GM18867 (cell line): ENCODE measurements around the gene MALRD1.
A peak's percentile ranks its signal among the peaks of the same experiment; 100 is the strongest.

Source experiments
- ATAC-seq: cut with Tn5 transposase; IDR thresholded peaks from one replicate; pipeline ENCODE4 v1.9.1; 2021; ENCODE audit warnings: mild to moderate bottlenecking, moderate library complexity; ENCODE audit not compliant: unreplicated experiment

The MALRD1 gene

GRCh38 chr10:19329475-19329874 is 280.9 kb downstream of the MALRD1 start:
- no peak for ATAC-seq

GRCh38 chr10:19332304-19332703 is 283.7 kb downstream of the MALRD1 start:
- no peak for ATAC-seq

- no peak for ATAC-seq
Measured at GRCh38 chr10:19333631-19334030, 285.0 kb downstream of the MALRD1 start.

GRCh38 chr10:19347621-19348020 is 299.0 kb downstream of the MALRD1 start:
- no peak for ATAC-seq

GRCh38 chr10:19367176-19367575 is 318.6 kb downstream of the MALRD1 start:
- no peak for ATAC-seq

- ATAC-seq = no peak
Measured at GRCh38 chr10:19373988-19374387, 325.4 kb downstream of the MALRD1 start.

- ATAC-seq = no peak
Measured at GRCh38 chr10:19385846-19386450, 337.3 kb downstream of the MALRD1 start.

- no peak for ATAC-seq
Measured at GRCh38 chr10:19408924-19409323, 360.3 kb downstream of the MALRD1 start.

- ATAC-seq = no peak
Measured at GRCh38 chr10:19411119-19411518, 362.5 kb downstream of the MALRD1 start.

GRCh38 chr10:19412531-19412930 is 363.9 kb downstream of the MALRD1 start:
- no peak for ATAC-seq

- no peak for ATAC-seq
Measured at GRCh38 chr10:19416164-19416563, 367.6 kb downstream of the MALRD1 start.

GRCh38 chr10:19417740-19418139 is 369.1 kb downstream of the MALRD1 start:
- no peak for ATAC-seq

GRCh38 chr10:19421674-19422073 is 373.1 kb downstream of the MALRD1 start:
- ATAC-seq = no peak

GRCh38 chr10:19426034-19426433 is 377.4 kb downstream of the MALRD1 start:
- ATAC-seq = no peak

GRCh38 chr10:19431622-19432351 is 383.2 kb downstream of the MALRD1 start:
- no peak for ATAC-seq

- peak; percentile 74 for ATAC-seq
Measured at GRCh38 chr10:19449860-19450259, 401.3 kb downstream of the MALRD1 start.

GRCh38 chr10:19451356-19451755 is 402.8 kb downstream of the MALRD1 start:
- no peak for ATAC-seq

GRCh38 chr10:19451937-19452336 is 403.3 kb downstream of the MALRD1 start:
- no peak for ATAC-seq

- ATAC-seq = no peak
Measured at GRCh38 chr10:19453967-19454366, 405.4 kb downstream of the MALRD1 start.

GRCh38 chr10:19461588-19461987 is 413.0 kb downstream of the MALRD1 start:
- ATAC-seq = no peak

GRCh38 chr10:19466709-19467108 is 418.1 kb downstream of the MALRD1 start:
- ATAC-seq = no peak

GRCh38 chr10:19468413-19468812 is 419.8 kb downstream of the MALRD1 start:
- ATAC-seq = no peak

GRCh38 chr10:19469521-19469920 is 420.9 kb downstream of the MALRD1 start:
- ATAC-seq = no peak
